HG03558 (cell line): Measurements from ENCODE around the gene VNN1.
A peak's percentile ranks its signal among the peaks of the same experiment; 100 is the strongest.
"Not testable (repeated sequence)": the region's sequence is repeated elsewhere in the genome, so short reads cannot be mapped to it uniquely, and the experiment has no call there.

Experiments used
- ATAC-seq: cut with Tn5 transposase; IDR thresholded peaks from one replicate; pipeline ENCODE4 v1.9.1; 2021; ENCODE audit warnings: moderate number of reproducible peaks; ENCODE audit not compliant: unreplicated experiment; ENCODE audit errors: extremely low read depth

VNN1 gene

GRCh38 chr6:132679094-132679493, 34.8 kb downstream of the VNN1 start:
- not testable (repeated sequence) for ATAC-seq

GRCh38 chr6:132675749-132676148, 38.1 kb downstream of the VNN1 start:
- ATAC-seq, result no peak

- no peak for ATAC-seq
Observed at GRCh38 chr6:132675002-132675401, 38.9 kb downstream of the VNN1 start.

GRCh38 chr6:132673376-132674094, 40.3 kb downstream of the VNN1 start:
- ATAC-seq, result no peak

DNA sequence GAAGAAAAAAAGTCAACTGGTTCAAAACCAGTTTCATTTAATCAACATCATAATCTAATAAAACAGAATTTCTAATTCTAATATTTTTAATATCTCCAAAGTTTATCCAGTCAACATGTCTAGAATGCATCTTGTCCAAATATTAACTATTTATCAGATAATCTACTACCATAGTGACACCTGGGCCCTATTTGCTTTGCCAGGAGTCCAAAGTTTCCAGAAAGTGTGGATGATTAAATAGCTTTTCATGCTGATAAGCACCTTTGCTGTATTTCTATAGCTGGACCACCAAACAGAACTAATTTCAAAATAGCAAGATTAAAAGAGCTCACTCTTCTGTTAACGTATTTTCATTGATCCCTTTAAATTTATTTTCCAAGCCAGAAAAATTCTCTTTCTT, 42.6 kb downstream of the VNN1 start:
- ATAC-seq, result no peak

GRCh38 chr6:132669690-132670291, 44.1 kb downstream of the VNN1 start:
- ATAC-seq, result no peak

DNA sequence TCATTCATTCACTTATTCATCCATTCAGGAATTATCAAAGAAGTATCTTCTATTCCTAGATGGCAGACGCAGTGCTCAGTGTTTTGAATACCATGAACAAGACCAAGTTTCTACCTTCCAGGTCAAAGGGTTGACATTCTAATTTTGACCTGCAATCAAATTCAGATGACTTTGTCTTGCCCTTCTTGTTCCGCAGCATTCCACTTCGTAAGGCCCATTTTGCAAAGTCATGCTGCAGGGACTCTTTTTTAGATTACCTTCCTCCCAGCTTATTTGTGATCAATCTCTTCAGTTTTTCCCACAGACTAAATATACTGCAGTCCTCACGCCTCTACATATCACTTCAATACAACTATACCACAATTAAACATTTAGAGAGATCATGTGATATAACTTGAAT, 47.7 kb downstream of the VNN1 start:
- ATAC-seq, result no peak

DNA sequence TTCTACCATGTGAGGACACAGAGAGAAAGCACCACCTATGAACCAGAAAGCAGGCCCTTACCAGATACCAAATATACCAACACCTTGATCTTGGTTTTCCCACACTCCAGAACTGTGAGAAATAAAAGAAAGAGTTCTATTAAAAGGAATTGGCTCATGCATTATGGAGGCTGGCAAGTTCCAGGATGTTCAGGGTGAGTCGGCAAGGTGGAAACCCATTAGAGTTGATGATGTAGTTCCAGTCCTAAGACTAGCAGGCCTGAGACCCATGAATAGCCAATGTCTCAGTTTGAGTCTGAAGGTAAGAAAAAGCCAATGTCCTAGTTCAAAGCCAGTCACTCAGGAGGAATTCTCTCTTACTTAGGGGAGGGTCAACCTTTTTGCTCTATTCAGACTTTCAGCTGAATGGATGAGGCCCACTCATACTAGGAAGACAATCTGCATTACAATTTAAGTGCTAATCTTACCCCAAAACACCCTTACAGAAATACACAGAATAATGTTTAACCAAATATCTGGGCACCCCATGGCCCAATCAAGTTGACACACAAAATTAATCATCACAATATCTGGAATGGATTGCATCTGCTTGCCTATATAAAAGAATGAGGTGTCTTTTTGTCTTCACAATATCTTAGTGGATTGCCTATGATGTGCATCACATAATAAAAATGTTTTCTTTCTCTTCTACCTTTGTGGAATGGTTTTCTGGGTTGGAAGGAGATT, 49.4 kb downstream of the VNN1 start:
- ATAC-seq, result no peak

GRCh38 chr6:132663661-132664060, 50.2 kb downstream of the VNN1 start:
- no peak for ATAC-seq

GRCh38 chr6:132661906-132662305, 51.9 kb downstream of the VNN1 start:
- no peak for ATAC-seq

GRCh38 chr6:132659082-132659481, 54.8 kb downstream of the VNN1 start, which contains the start of gene TAAR1:
TAAR1 (minus strand) TSS chr6:132659182; CDS start chr6:132646003, 13,179 bp downstream.
- ATAC-seq, result no peak

DNA sequence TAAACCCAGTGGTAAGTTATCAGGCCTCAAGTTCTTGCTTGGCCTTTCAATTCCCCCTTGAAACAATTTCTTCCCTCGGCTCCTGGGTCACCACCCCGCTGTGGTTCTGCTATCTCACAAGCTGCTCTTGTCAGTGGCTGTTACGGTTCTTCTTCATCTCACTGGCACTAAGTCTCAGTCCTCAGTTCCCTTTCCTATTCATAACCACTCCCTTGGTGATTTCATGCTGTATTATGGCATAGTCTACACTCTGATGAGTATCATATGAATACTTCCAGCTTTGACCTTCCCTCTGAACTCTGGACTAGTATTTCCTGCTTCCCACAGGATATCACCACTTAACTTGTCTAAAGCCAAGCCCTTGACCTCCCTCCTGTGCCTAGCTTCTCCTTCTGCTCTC, 62.8 kb downstream of the VNN1 start:
- ATAC-seq, result no peak

DNA sequence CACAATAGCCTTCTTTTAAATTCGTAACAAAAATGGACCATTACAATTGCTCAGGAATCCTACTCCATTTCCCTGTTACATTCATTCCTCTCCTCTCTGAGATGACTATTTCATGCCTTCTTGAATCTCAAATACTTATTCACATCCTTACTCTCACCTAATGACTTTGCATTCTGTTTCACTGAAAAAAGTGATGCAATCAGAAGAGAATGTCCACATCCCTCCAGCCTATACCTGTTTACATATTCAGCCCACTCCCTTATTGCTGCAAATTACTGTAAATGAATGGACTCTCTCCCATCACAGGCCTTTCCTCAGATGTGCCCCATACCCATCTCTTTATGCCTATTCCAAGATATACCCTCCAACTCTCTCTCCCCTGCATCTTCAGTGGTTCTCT, 63.4 kb downstream of the VNN1 start:
- no peak for ATAC-seq

- ATAC-seq, result no peak
Observed at GRCh38 chr6:132648828-132649227, 65.0 kb downstream of the VNN1 start.

GRCh38 chr6:132648356-132648755, 65.5 kb downstream of the VNN1 start:
- ATAC-seq, result peak; percentile 53

GRCh38 chr6:132643547-132643946, 70.3 kb downstream of the VNN1 start:
- no peak for ATAC-seq

DNA sequence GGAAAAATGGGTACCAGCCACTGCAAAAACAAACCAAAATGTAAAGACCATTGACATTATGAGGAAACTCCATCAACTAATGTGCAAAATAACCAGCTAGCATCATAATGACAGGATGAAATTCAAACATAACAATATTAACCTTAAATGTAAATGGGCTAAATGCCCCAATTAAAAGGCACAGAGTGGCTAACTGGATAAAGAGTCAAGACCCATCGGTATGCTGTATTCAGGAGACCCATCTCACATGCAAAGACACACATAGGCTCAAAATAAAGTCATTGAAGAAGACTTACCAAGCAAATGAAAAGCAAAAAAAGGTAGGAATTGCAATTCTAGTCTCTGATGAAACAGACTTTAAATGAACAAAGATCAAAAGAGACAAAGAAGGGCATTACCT, 76.7 kb downstream of the VNN1 start:
- ATAC-seq, result not testable (repeated sequence)

- ATAC-seq, result not testable (repeated sequence)
Observed at GRCh38 chr6:132635906-132636305, 77.9 kb downstream of the VNN1 start.

- ATAC-seq, result not testable (repeated sequence)
Observed at GRCh38 chr6:132635288-132635687, 78.6 kb downstream of the VNN1 start.

GRCh38 chr6:132634796-132635195, 79.1 kb downstream of the VNN1 start:
- no peak for ATAC-seq

GRCh38 chr6:132633362-132633761, 80.5 kb downstream of the VNN1 start:
- ATAC-seq, result no peak
